T-helper 2 cell (primary cell): Measurements from ENCODE around the gene DEFB128.

ENCODE experiments used
- DNase-seq, 5 experiments: peaks; one replicate each; pipeline versions ENCODE4 v3.0.0 to v3.0.0-alpha.2; 2012 to 2022

The DEFB128 gene

GRCh38 chr20:152131-152530 is 37.4 kb downstream of the DEFB128 start:
- no peak for DNase-seq

- DNase-seq = no peak
These were observed 43.6 kb downstream of the DEFB128 start for GRCh38 chr20:145877-146276.

- DNase-seq = no peak
These were observed 47.2 kb downstream of the DEFB128 start, which contains the start of gene DEFB126 for GRCh38 chr20:142290-142689. Gene DEFB126 (plus strand): TSS chr20:142590. CDS start chr20:142629, 39 bp downstream.
